PC-3 (cell line): Measurements from ENCODE around the gene RXFP1.

Experiments used
- CTCF ChIP-seq: fragments of 300-600 bp; sonication (generic); conservative IDR thresholded peaks from 2 replicates; pipeline ENCODE4 v1.5.1; 2017; ENCODE audit warnings: antibody characterized with exemption, low read depth, mild to moderate bottlenecking, low read length
- EZH2 ChIP-seq: fragments of 300-600 bp; sonication (generic); IDR thresholded peaks from one replicate; pipeline ENCODE4 v1.6.1; 2017; ENCODE audit warnings: antibody characterized with exemption, mild to moderate bottlenecking, low read length; ENCODE audit not compliant: unreplicated experiment

GRCh38 chr4:158496030-158496741 lies 25.5 kb upstream of the RXFP1 start:
- TF ChIP-seq EZH2 = no peak
- peak; percentile 62 for TF ChIP-seq CTCF
